IMR-90 (cell line): Measurements from ENCODE around the gene AFTPH. TPM values are rescaled to one million over a fixed set of nuclear protein-coding genes. Genes with fewer than 3 reads are reported as not detected.
"Not testable (repeated sequence)": the region's sequence is repeated elsewhere in the genome, so short reads cannot be mapped to it uniquely, and the experiment has no call there.

Experiments used
- ATAC-seq: fragments of 200-7000 bp; cut with Tn5 transposase; 2 replicates; pipeline ENCODE4 v1.9.1; 2020; ENCODE audit warnings: low read depth, mild to moderate bottlenecking, moderate library complexity
- BruUV-seq: library from RNA; stranded (reverse); fragments of 400-500 nt; replicated peaks from 2 replicates; lab custom pipeline; 2021; lab: Mats Ljungman, UMichigan
- CTCF ChIA-PET: fragments of 300-600 bp; formaldehyde crosslinking; extraction: SDS; loops from one replicate; lab custom pipeline; 2021; ENCODE audit warnings: antibody characterized with exemption; lab: Yijun Ruan, JAX
- POLR2A ChIA-PET: fragments of 300-600 bp; sonication (Branson Sonifier 250); formaldehyde crosslinking; loops from one replicate; lab custom pipeline; 2022; ENCODE audit warnings: antibody characterized with exemption; ENCODE audit not compliant: unreplicated experiment; lab: Charles Lee
- DNase-seq: peaks from one replicate; pipeline ENCODE4 v3.0.0; 2013
- H2AFZ ChIP-seq: replicated peaks from 2 replicates; pipeline ENCODE3; 2013; ENCODE audit warnings: low read length, mild to moderate bottlenecking; ENCODE audit not compliant: poor library complexity
- H2AK5ac ChIP-seq: 2 replicates; pipeline ENCODE4 v1.6.1; 2013; ENCODE audit warnings: low read depth, low read length, inconsistent platforms
- H2AK9ac ChIP-seq: replicated peaks from 2 replicates; pipeline ENCODE3; 2013; ENCODE audit warnings: mild to moderate bottlenecking, low read depth, low read length, moderate library complexity; ENCODE audit not compliant: poor library complexity
- H2BK120ac ChIP-seq: 2 replicates; pipeline ENCODE4 v1.6.1; 2013; ENCODE audit warnings: low read depth, low read length, inconsistent platforms
- H2BK15ac ChIP-seq: 3 replicates; pipeline ENCODE4 v1.6.1; 2013; ENCODE audit warnings: low read depth, low read length, inconsistent platforms
- H2BK20ac ChIP-seq: 2 replicates; pipeline ENCODE4 v1.6.1; 2013; ENCODE audit warnings: low read depth, mild to moderate bottlenecking, inconsistent platforms, low read length, moderate library complexity
- H2BK5ac ChIP-seq: 2 replicates; pipeline ENCODE4 v1.6.1; 2013; ENCODE audit warnings: mild to moderate bottlenecking, low read depth, low read length, inconsistent platforms; ENCODE audit not compliant: poor library complexity, severe bottlenecking
- H3K14ac ChIP-seq: replicated peaks from 2 replicates; pipeline ENCODE4 v1.6.1; 2013; ENCODE audit warnings: low read depth, low read length, inconsistent platforms
- H3K18ac ChIP-seq: 2 replicates; pipeline ENCODE4 v1.6.1; 2013; ENCODE audit warnings: low read depth, low read length, control low read depth
- H3K23ac ChIP-seq: 2 replicates; pipeline ENCODE4 v1.6.1; 2013; ENCODE audit warnings: low read depth, low read length, inconsistent platforms
- H3K27ac ChIP-seq: 2 replicates; pipeline ENCODE4 v1.5.1; 2013; ENCODE audit warnings: mild to moderate bottlenecking, control low read depth, low read length; ENCODE audit not compliant: insufficient read depth
- H3K27me3 ChIP-seq: 2 replicates; pipeline ENCODE4 v1.6.1; 2013; ENCODE audit warnings: low read length; ENCODE audit not compliant: control insufficient read depth, insufficient read depth
- H3K36me3 ChIP-seq: 2 replicates; pipeline ENCODE4 v1.6.1; 2013; ENCODE audit warnings: low read length, mixed read lengths; ENCODE audit not compliant: control insufficient read depth, insufficient read depth
- H3K4ac ChIP-seq: 2 replicates; pipeline ENCODE4 v1.6.1; 2013; ENCODE audit warnings: low read depth, low read length, inconsistent platforms
- H3K4me1 ChIP-seq: 2 replicates; pipeline ENCODE4 v1.6.1; 2013; ENCODE audit warnings: low read length, mixed read lengths; ENCODE audit not compliant: control insufficient read depth, insufficient read depth
- H3K4me2 ChIP-seq: 2 replicates; pipeline ENCODE4 v1.6.1; 2013; ENCODE audit warnings: low read depth, mild to moderate bottlenecking, control low read depth, low read length, moderate library complexity
- H3K4me3 ChIP-seq: 2 replicates; pipeline ENCODE4 v1.5.1; 2013; ENCODE audit warnings: low read depth, mild to moderate bottlenecking, control low read depth, low read length, moderate library complexity; ENCODE audit not compliant: insufficient read depth
- H3K56ac ChIP-seq: 2 replicates; pipeline ENCODE4 v1.6.1; 2013; ENCODE audit warnings: low read length, inconsistent platforms; ENCODE audit not compliant: insufficient read depth; ENCODE audit errors: extremely low read depth
- H3K79me1 ChIP-seq, 2 experiments: 2 replicates each; pipeline ENCODE4 v1.6.1; 2013; ENCODE audit warnings: low read length in 2 of 2, inconsistent platforms in 1 of 2, low read depth in 1 of 2
- H3K9ac ChIP-seq: 2 replicates; pipeline ENCODE4 v1.6.1; 2013; ENCODE audit warnings: low read depth, low read length, control low read depth
- H3K9me1 ChIP-seq: 2 replicates; pipeline ENCODE4 v1.6.1; 2013; ENCODE audit warnings: low read length, inconsistent platforms; ENCODE audit not compliant: insufficient read depth
- H3K9me3 ChIP-seq: 2 replicates; pipeline ENCODE4 v1.6.1; 2013; ENCODE audit warnings: low read length; ENCODE audit not compliant: control insufficient read depth, insufficient read depth
- H4K20me1 ChIP-seq: 2 replicates; pipeline ENCODE4 v1.6.1; 2013; ENCODE audit warnings: low read length, inconsistent platforms; ENCODE audit not compliant: insufficient read depth
- H4K5ac ChIP-seq: 2 replicates; pipeline ENCODE4 v1.6.1; 2013; ENCODE audit warnings: mild to moderate bottlenecking, low read depth, low read length, control low read depth
- H4K8ac ChIP-seq, 2 experiments: 2 replicates each; pipeline ENCODE4 v1.6.1; 2013; ENCODE audit warnings: low read depth in 2 of 2, low read length in 2 of 2, control low read depth in 1 of 2, inconsistent platforms in 1 of 2
- H4K91ac ChIP-seq: 2 replicates; pipeline ENCODE4 v1.6.1; 2013; ENCODE audit warnings: low read depth, low read length, inconsistent platforms; ENCODE audit not compliant: insufficient read depth
- WGBS, 2 experiments: methylation state at CpG; one replicate each; pipeline versions ENCODE4 v1.1.5 to v1.1.7; 2013; ENCODE audit warnings: missing lambda C conversion rate in 2 of 2; ENCODE audit not compliant: insufficient read length in 1 of 2; ENCODE audit errors: extremely low coverage in 2 of 2; 5-methylcytosine and 5-hydroxymethylcytosine counted together
- dilution Hi-C: fragments of 300-500 bp; cut with HindIII; formaldehyde crosslinking; loops from one replicate; pipeline ENCODE4 v1.14.3; 2018; ENCODE audit warnings: low sequenced_read_pairs; ENCODE audit not compliant: unreplicated experiment
- in situ Hi-C: fragments of 300-500 bp; cut with MboI; formaldehyde crosslinking; loops from 3 replicates; pipeline ENCODE4 v1.14.3; 2019; ENCODE audit warnings: low sequenced_read_pairs, inconsistent platforms, mixed read lengths
- intact Hi-C: fragments of 100-400 bp; cut with micrococcal nuclease; formaldehyde crosslinking; loops from 2 replicates; pipeline ENCODE4 v1.10.0; 2022
- polyA plus RNA-seq, 3 experiments: library from polyadenylated mRNA; depleted of rRNA; stranded (reverse); fragments of >200 nt; gene quantifications; 2 replicates each; pipeline ENCODE4 v1.2.3, GENCODE V29; 2012; ENCODE audit warnings: low replicate concordance in 1 of 3
- total RNA-seq: library from RNA; depleted of rRNA; stranded (reverse); fragments of >200 nt; gene quantifications from 2 replicates; pipeline ENCODE4 v1.2.3, GENCODE V29; 2012

The AFTPH gene
- total and polyA plus RNA-seq, 2 of the 4 experiments (the other 2 are of a cell fraction) = 9.4 to 19.9 TPM

GRCh38 chr2:64530946-64531345 lies 6.8 kb downstream of the AFTPH start:
- H4K91ac ChIP-seq, H2AFZ ChIP-seq, H2AK9ac ChIP-seq, in situ Hi-C loops, BruUV-seq, H2BK120ac ChIP-seq, H3K9me3 ChIP-seq, H3K9ac ChIP-seq, H3K56ac ChIP-seq, H3K14ac ChIP-seq, H2BK15ac ChIP-seq, H3K23ac ChIP-seq, H4K5ac ChIP-seq, H3K27me3 ChIP-seq, dilution Hi-C loops, H4K8ac ChIP-seq, H3K4me1 ChIP-seq, H3K4ac ChIP-seq, H3K9me1 ChIP-seq, H2AK5ac ChIP-seq, ATAC-seq, DNase-seq, H2BK20ac ChIP-seq, H3K27ac ChIP-seq, CTCF ChIA-PET, H3K36me3 ChIP-seq, H3K18ac ChIP-seq, H3K4me2 ChIP-seq, H2BK5ac ChIP-seq, POLR2A ChIA-PET, H4K20me1 ChIP-seq, intact Hi-C loops, H3K4me3 ChIP-seq: not testable (repeated sequence)
- peaks cover 15 to 37% of the 10 kb centered on the region in 2 experiments for H3K79me1 ChIP-seq
- WGBS, 2 experiments = no CpG with 5 or more reads among the region's 2 CpGs
